GM12865 (cell line): ENCODE data around the gene SYTL2.

Source experiments
- DNase-seq: peaks from one replicate; pipeline ENCODE4 v3.0.0; 2010; ENCODE audit warnings: low read depth
- H3K4me3 ChIP-seq: 2 replicates; pipeline ENCODE4 v1.5.1; 2011; ENCODE audit warnings: mild to moderate bottlenecking, low read depth, low read length, control low read depth
- CTCF ChIP-seq: IDR thresholded peaks from 2 replicates; pipeline ENCODE4 v1.5.1; 2011; ENCODE audit warnings: low read length, control low read depth, low read depth, inconsistent platforms; ENCODE audit not compliant: insufficient read depth; ENCODE audit errors: missing control alignments

Gene SYTL2

GRCh38 chr11:85762226-85762625 lies 48.7 kb downstream of the SYTL2 start:
- TF ChIP-seq CTCF = no peak
- H3K4me3 ChIP-seq = no peak overlapping the region
- DNase-seq = no peak

- no peak for TF ChIP-seq CTCF
- no peak for DNase-seq
- H3K4me3 ChIP-seq = no peak overlapping the region
Observed at GRCh38 chr11:85759915-85760314, 51.0 kb downstream of the SYTL2 start.

GRCh38 chr11:85758480-85759039 lies 52.4 kb downstream of the SYTL2 start:
- no peak overlapping the region for H3K4me3 ChIP-seq
- no peak for TF ChIP-seq CTCF
- DNase-seq = no peak

- no peak overlapping the region for H3K4me3 ChIP-seq
- DNase-seq = no peak
- no peak for TF ChIP-seq CTCF
Observed at GRCh38 chr11:85758026-85758425, 52.9 kb downstream of the SYTL2 start.

GRCh38 chr11:85756401-85757200 lies 54.3 kb downstream of the SYTL2 start:
- TF ChIP-seq CTCF = no peak
- no peak overlapping the region for H3K4me3 ChIP-seq
- no peak for DNase-seq

GRCh38 chr11:85755701-85756100 lies 55.2 kb downstream of the SYTL2 start:
- H3K4me3 ChIP-seq = no peak overlapping the region
- no peak for DNase-seq
- TF ChIP-seq CTCF = no peak

- DNase-seq = no peak
- TF ChIP-seq CTCF = no peak
- H3K4me3 ChIP-seq = no peak overlapping the region
Observed at GRCh38 chr11:85755285-85755684, 55.7 kb downstream of the SYTL2 start.
